NCI-H2107 (cell line): ENCODE measurements around the gene THRB.

Source experiments
- DNase-seq: peaks from one replicate; lab custom pipeline; 2025; lab: John Stamatoyannopoulos, UW

THRB gene

DNA sequence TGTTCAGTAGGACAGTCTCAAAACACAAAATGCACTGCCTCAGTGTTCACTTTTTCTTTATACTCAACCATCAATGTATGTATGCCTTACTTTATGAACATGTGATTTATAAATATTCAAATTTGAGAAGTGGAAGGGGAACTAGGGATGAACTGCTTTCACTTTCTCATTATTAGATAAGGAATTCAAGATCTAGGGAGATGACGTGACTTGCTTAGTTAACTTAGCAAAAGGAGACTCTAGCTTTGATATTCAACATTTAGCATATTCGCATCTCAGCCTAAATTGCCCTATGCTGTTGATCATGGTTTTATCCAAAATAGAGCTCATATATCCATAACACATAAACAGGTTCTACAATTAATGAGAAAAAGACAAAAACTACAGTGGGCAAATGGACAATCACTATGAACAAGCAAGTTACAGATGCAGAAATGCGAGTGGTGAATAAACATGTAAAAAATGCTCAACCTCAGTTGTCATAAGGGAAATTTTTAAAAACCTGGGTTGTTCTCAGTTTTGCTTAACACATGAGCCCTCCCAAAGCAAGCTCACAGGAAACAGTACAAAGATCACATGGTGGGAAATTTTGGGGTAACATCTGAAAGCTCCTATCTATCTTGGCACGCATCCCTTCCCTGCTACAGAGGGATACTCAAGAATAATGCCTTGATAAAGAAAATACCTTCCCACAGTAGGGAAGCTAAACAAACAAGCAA, 269.8 kb downstream of the THRB start:
- no peak for DNase-seq

DNA sequence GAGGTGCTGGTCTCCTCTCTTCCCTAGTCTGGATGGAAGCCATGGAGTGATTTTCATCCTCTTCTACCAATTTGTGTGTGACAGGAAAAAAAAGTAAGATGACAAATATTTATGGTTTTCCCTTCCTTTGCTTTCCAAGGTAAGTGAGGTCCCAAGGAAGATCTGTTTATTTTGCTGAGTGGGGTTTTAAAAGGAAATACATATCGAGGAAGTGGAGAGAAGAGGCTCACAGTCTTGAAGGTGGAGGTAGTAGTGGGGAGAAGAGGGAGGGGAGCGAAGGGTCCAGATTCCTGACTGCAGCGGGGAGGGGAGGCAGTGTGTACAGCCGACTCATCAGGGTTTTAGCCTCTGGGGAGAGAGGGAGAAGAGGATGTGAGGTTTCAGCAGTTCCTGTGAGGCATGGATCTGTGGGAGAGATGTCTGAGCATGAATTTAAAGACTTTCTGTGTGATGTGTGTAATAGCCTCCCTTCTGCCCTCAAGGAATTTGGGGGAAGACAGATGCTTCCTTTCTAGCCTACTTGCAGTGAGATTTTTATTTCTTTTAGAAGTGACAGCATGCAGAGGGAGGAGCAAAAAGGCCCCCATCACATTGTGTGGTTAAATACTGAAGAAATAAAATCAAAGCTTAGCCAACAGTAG, 272.4 kb downstream of the THRB start:
- no peak for DNase-seq

DNA sequence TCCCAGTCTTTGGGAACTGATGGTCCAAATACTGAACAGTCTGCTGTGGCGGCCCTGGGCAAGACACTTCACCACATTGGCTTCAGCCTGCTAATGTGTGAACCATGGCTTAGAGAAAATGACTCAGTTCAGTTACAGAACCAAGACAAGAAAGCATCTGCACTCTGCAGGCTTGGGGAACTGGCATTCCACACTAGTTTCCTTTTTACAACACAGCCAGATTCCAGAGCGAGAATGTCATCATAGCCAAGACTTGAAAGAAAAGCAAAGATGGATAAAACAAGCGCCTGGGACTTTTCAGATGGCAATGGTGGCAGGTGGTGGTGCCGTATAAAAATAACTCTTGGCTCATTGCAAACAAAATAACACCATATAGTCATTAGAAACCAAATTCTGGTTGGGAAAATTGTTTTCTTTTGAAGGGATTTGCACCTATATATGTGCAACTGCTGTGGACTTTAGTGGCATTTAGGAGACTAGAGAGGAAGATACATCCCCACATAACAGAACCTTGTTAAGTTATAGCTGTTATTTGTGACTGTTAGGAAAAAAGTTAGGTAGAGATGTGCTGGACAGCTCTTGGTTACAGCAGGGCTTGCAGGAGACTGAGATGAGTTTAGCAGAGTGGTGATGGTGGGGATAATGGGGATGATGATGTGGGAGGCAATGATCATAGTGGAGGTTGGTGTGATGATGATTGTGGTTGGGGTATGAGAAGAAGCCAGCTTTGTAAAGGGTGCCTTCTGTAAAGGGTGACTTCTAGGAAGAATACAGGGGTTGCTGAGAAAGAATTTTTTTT, 273.6 kb downstream of the THRB start:
- no peak for DNase-seq

GRCh38 chr3:24215502-24215901, 279.1 kb downstream of the THRB start:
- no peak for DNase-seq

- DNase-seq = no peak
Observed at GRCh38 chr3:24211381-24211780, 283.3 kb downstream of the THRB start.

GRCh38 chr3:24202071-24202470, 292.6 kb downstream of the THRB start:
- DNase-seq = no peak

- DNase-seq = no peak
Observed at GRCh38 chr3:24201301-24201700, 293.3 kb downstream of the THRB start.

- DNase-seq = no peak
Observed at GRCh38 chr3:24199775-24200247, 294.8 kb downstream of the THRB start.

- DNase-seq = no peak
Observed at GRCh38 chr3:24199300-24199699, 295.4 kb downstream of the THRB start.

GRCh38 chr3:24198728-24199127, 295.9 kb downstream of the THRB start:
- no peak for DNase-seq

DNA sequence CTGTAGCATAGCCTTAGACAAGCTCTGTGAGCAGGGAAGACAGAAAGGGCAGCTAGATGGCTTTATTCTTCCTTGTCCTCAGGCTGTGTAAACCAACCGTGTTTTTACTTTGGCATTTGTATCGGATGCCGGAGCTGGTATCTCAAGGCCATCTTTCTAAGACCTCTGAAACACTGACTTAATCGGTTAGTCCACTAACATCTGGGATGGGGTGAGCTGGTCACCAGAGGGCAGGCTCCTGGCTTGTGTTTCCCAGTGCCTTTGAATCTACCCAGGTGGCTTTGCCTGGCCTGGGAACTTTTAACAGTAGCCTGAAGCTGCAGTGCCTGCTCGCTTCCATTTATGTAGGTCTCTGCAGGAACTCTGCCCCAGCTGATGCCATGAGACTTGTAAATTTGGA, 296.8 kb downstream of the THRB start:
- no peak for DNase-seq

DNA sequence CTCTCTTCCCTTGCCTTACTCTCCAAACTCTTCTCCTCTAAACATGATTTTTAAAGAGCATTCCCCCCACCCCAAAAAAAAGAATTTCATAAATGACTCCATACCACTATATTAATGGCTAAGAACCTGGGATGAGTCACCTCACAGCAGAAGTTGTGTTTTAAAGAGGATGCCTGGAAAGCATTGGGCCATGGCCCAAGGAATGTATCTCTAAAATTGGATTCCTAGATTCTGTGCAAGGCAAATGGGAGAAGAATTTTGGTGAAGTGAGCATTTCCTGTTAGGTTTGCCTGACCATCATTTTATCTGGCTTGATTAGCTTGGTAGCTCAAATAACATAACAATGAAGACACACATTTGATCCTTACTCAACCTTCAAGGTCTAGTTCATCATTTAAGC, 298.1 kb downstream of the THRB start:
- DNase-seq = no peak

GRCh38 chr3:24195504-24196230, 299.0 kb downstream of the THRB start:
- no peak for DNase-seq

- DNase-seq = no peak
Observed at GRCh38 chr3:24192469-24193056, 302.1 kb downstream of the THRB start.

DNA sequence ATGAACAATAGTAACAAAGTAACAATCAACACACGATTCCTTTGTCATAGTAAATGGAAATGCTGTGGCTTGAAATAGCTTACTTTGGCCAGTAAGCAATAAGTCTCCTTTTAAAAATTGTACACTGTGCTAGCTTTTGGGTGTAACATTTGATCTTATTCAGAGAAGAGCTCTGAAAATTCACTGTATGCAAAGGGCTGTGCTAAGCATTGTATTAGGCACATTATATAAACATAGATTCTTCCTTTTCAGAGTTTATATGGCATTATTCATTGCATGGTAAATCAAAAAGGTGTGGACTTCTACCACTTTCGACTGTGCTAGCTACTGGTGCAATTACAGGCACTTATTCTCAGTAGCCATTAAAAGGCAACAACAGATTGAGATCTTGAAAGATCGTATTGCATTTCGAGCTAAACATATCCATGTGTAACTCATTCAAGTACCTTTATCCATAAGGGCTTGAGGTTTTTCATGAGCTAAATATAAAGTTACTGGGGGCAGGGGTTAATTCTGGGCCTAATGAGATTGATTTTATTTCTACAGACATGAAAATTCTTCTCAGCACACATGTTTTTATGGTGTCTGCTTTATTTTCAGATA, 302.7 kb downstream of the THRB start:
- no peak for DNase-seq

DNA sequence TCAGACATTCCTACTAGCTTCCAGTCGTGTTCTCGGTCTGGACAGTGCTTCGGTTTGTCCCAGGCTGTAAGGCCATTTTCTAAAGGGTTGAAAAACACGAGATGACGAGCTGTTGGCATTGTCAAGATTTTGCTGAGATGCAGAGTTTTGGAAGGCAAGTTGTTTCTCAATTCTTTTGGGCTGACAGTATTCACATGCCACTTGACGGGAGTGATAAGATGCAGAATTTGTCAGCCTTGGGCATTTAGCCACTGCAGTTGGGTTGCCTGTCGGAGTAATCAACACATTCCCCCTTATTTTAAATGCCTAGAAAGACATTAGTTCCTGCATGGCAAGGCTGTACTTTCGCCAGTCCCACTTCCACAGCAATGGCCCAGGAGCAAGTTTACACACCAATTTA, 304.4 kb downstream of the THRB start:
- no peak for DNase-seq

DNA sequence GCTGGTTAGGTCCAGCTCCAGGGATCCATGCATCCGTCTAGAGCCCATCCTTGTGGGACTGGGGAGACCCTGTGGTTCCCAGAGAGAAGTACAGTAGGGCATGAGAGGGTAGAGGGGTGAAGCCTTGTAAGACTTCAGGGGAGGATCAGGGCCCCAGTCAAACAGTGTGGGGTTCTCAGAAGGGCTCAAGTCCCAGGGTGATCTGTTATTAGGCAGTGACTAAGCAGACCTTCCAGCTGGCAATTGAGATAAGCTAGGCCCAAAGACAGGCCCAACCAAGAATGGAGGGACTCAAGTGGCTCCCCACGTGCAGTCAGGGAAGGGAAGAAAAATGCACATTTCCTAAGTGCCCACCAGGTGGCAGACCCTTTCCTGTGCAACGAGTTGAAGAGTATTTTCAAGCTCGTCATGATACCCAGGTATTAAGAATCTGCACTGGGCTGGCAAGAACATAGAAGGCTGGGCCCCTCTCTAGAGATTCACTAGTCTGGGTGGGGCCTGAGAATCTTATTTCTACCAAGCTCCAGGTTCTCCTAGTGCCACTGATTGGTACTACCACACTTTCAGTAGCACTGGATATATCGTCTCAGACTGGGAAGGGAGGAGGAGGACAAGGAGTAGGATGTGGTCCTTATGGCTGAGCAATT, 308.8 kb downstream of the THRB start:
- peak; percentile 52 for DNase-seq

GRCh38 chr3:24184528-24185176, 310.0 kb downstream of the THRB start:
- DNase-seq = no peak

- no peak for DNase-seq
Observed at GRCh38 chr3:24182756-24183155, 311.9 kb downstream of the THRB start.

DNA sequence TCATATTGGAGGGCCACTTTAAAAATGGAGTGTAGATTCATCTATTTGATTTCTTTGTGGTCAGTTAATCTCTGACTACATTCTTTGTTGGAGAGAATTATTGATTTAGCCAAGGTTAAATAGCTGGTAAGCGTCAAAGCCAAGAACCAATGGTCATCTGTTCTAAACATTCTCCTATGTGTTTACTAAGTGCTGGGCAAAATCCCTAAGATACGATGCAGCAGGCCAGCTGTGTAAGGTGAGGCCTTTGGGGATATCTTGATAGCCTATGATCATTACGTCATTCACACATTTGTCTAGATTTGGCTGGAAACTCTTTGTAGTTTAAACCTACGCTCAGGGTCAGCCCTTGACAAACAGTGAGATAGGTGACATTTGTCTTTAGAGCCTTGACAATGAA, 313.4 kb downstream of the THRB start:
- DNase-seq = no peak
